Thyroid gland (tissue), 4 donors: ENCODE measurements around the gene FBLN5. TPM values are rescaled to one million over a fixed set of nuclear protein-coding genes. Genes with fewer than 3 reads are reported as not detected.
A peak's percentile ranks its signal among the peaks of the same experiment; 100 is the strongest.
"Not testable (repeated sequence)": the region's sequence is repeated elsewhere in the genome, so short reads cannot be mapped to it uniquely, and the experiment has no call there.

Experiments
- DNase-seq, 2 donors: peaks; one replicate each; pipeline ENCODE4 v3.0.0-alpha.2; 2019
- H3K27ac ChIP-seq, 3 donors: fragments of 200-600 bp; sonication (generic); 1 replicate in 2 of 3; 2 replicates in 1 of 3; pipeline ENCODE4 v1.5.1; 2016 to 2019; ENCODE audit warnings: mild to moderate bottlenecking in 1 of 3, moderate library complexity in 1 of 3
- H3K27me3 ChIP-seq: fragments of 200-600 bp; sonication (generic); one replicate; pipeline ENCODE4 v1.5.1; 2019
- H3K36me3 ChIP-seq, 2 donors: fragments of 200-600 bp; sonication (generic); one replicate each; pipeline ENCODE4 v1.5.1; 2016 to 2019
- H3K4me1 ChIP-seq, 2 donors: fragments of 200-600 bp; sonication (generic); one replicate each; pipeline ENCODE4 v1.5.1; 2017 to 2019
- H3K4me3 ChIP-seq, 3 donors: fragments of 200-600 bp; sonication (generic); replicated peaks in 1 of 3; 1 replicate in 2 of 3; 2 replicates in 1 of 3; pipeline ENCODE4 v1.5.1; 2016; ENCODE audit warnings: mild to moderate bottlenecking in 1 of 3
- H3K9me3 ChIP-seq: fragments of 200-600 bp; sonication (generic); one replicate; pipeline ENCODE4 v1.5.1; 2017
- POLR2A ChIP-seq, 2 donors: fragments of 450-650 bp; IDR thresholded peaks; one replicate each; pipeline ENCODE4 v1.6.1; 2017; ENCODE audit warnings: antibody characterized with exemption in 2 of 2, mild to moderate bottlenecking in 2 of 2, moderate library complexity in 1 of 2
- WGBS, 2 donors: methylation state at CpG; one replicate each; pipeline ENCODE4 v1.1.5; 2017; 5-methylcytosine and 5-hydroxymethylcytosine counted together
- intact Hi-C: fragments of 100-400 bp; cut with DNase I; formaldehyde crosslinking; loops from one replicate; pipeline ENCODE4 v1.15.1; 2023
- total RNA-seq, 4 donors: library from RNA; depleted of rRNA; stranded (reverse); fragments of >200 nt; gene quantifications; one replicate each; pipeline ENCODE4 v1.2.3, GENCODE V29; 2016
- TF ChIP-seq, protein P1 (sequence below), 6 experiments: fragments of 200-600 bp in 3 of 6; fragments of 450-650 bp in 3 of 6; sonication (generic) in 3 of 6; IDR thresholded peaks; one replicate each; pipeline ENCODE4 v1.5.1; 2016 to 2019; ENCODE audit warnings: antibody characterized with exemption in 6 of 6, mild to moderate bottlenecking in 2 of 6, inconsistent platforms in 1 of 6, moderate library complexity in 1 of 6

Gene FBLN5
- total RNA-seq, 4 donors from 2014 or later: 71.5 to 110 (median 86.4) TPM

DNA sequence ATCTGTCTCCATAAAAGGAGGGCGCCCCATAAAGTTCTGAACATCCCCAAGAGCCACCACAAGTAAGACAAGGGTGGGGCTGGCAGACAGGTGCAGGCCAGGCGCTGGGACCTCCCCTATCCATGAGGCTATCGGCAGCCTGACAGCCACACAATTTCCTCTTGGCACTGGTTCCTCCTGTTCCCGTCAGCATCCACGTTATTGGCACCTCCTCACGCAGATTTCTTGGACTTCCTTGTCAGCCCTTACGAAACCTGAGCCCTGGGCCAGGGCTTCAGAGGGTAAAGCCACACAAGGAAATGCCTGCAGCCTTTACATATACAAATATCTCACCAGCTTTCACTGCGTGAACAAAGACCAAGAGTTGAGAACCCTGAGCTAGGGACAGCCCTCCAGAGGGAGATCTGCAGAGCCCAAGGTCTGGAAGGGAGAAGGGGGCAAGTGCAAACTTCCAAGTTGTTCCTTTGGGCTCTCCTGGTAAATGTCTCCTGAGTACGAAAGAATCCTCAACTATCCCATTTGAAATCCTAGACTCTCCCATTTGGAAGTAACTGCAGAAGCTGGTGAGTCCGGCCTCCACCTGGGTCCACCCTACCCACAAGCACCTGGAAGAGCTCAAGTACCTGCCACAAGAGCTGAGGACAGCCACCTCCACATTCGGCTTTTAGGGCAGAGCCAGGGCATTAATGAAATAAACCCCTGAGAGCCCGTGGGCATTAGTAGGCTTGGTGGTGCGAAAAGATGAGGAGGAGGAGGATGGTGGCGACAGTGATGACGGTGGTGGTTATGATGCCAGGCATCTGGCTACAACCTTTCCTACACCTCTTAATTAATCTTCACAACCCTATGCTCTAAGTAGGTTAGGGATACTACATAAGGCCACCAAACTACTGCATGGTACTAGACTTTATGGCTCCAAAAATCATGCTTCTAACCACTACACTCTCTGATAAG is 74.7 kb downstream of the FBLN5 start:
- H3K4me3 ChIP-seq: no peak overlapping the region
- H3K4me1 ChIP-seq: peaks cover 15 to 24% of the 10 kb centered on the region in 2 donors
- no peaks in the 10 kb centered on the region for H3K36me3 ChIP-seq
- peak overlapping the region in 2 of 3 donors; percentile 35 to 41 for H3K27ac ChIP-seq
- TF ChIP-seq, protein P1, sequence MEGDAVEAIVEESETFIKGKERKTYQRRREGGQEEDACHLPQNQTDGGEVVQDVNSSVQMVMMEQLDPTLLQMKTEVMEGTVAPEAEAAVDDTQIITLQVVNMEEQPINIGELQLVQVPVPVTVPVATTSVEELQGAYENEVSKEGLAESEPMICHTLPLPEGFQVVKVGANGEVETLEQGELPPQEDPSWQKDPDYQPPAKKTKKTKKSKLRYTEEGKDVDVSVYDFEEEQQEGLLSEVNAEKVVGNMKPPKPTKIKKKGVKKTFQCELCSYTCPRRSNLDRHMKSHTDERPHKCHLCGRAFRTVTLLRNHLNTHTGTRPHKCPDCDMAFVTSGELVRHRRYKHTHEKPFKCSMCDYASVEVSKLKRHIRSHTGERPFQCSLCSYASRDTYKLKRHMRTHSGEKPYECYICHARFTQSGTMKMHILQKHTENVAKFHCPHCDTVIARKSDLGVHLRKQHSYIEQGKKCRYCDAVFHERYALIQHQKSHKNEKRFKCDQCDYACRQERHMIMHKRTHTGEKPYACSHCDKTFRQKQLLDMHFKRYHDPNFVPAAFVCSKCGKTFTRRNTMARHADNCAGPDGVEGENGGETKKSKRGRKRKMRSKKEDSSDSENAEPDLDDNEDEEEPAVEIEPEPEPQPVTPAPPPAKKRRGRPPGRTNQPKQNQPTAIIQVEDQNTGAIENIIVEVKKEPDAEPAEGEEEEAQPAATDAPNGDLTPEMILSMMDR (IDR thresholded peaks at IDR 0.05): no peak
- TF ChIP-seq POLR2A (IDR thresholded peaks at IDR 0.05): no peak
- no peaks in the 10 kb centered on the region for H3K9me3 ChIP-seq
- H3K27me3 ChIP-seq: no peaks in the 10 kb centered on the region
- WGBS, 2 donors: 78 to 79% methylated on average over 15 of the region's 15 CpGs
- intact Hi-C loops: no loop called here
- peak; percentile 40 for DNase-seq

DNA sequence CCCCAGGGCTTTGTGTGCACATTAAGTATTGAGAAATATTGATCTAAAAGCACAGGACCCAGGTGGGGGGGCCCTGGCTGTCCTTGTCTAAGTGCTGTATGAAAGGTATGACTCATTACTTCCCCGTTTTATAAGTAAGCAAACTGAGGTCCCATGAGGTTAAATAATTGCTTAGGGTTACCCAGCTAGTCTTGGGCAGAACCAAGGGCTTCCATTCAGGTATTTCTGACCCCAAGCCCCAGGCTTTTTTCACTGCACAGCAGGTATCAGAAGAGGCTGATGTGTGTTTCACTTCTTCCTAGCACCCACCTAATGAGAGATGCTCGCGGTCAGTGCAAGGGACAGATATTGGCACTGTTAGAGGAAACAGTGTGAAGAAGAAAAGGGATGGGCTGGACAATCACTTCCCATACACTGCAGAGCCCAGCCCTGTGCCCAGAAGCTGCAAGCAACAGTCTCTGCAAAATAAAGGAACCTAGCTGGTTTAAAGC is 75.4 kb downstream of the FBLN5 start:
- TF ChIP-seq POLR2A (IDR thresholded peaks at IDR 0.05): no peak
- TF ChIP-seq, protein P1 (IDR thresholded peaks at IDR 0.05): no peak
- Histone ChIP-seq H3K27me3 (no peaks in the 10 kb centered on the region), H3K36me3 (no peaks in the 10 kb centered on the region), H3K4me1 (peaks cover 15 to 24% of the 10 kb centered on the region in 2 donors), H3K27ac (peak overlapping the region; percentile 33 to 41 (median 35)), H3K9me3 (no peaks in the 10 kb centered on the region), H3K4me3 (no peak overlapping the region)
- intact Hi-C loops: no loop called here
- 60 to 84% methylated on average over 3 of the region's 3 CpGs for WGBS, 2 donors
- no peak for DNase-seq

- intact Hi-C loops, H3K9me3 ChIP-seq, DNase-seq, H3K27me3 ChIP-seq, H3K4me3 ChIP-seq, H3K36me3 ChIP-seq: not testable (repeated sequence)
- 73 to 98% methylated on average over 4 of the region's 4 CpGs for WGBS, 2 donors
- Histone ChIP-seq H3K4me1 (peaks cover 15 to 24% of the 10 kb centered on the region in 2 donors), H3K27ac (peak overlapping the region in 1 of 3 donors; percentile 35)
These were observed 76.1 kb downstream of the FBLN5 start for GRCh38 chr14:91871401-91871800.

GRCh38 chr14:91870890-91871289 is 76.6 kb downstream of the FBLN5 start:
- Histone ChIP-seq H3K4me3 (no peak overlapping the region), H3K36me3 (no peaks in the 10 kb centered on the region), H3K4me1 (peaks cover 15 to 24% of the 10 kb centered on the region in 2 donors), H3K9me3 (no peaks in the 10 kb centered on the region), H3K27ac (no peak overlapping the region), H3K27me3 (no peaks in the 10 kb centered on the region)
- 71 to 76% methylated on average over 2 of the region's 2 CpGs for WGBS, 2 donors
- DNase-seq: no peak
- TF ChIP-seq POLR2A (IDR thresholded peaks at IDR 0.05): no peak
- TF ChIP-seq, protein P1 (IDR thresholded peaks at IDR 0.05): no peak
- intact Hi-C loops: no loop called here

- Histone ChIP-seq H3K4me3 (no peak overlapping the region), H3K27ac (no peak overlapping the region), H3K27me3 (no peaks in the 10 kb centered on the region), H3K36me3 (no peaks in the 10 kb centered on the region), H3K9me3 (no peaks in the 10 kb centered on the region), H3K4me1 (peaks cover 15 to 24% of the 10 kb centered on the region in 2 donors)
- 62 to 86% methylated on average over 13 to 16 of the region's 16 CpGs for WGBS, 2 donors
- intact Hi-C loops: no loop called here
- no peak for TF ChIP-seq POLR2A (IDR thresholded peaks at IDR 0.05)
- TF ChIP-seq, protein P1 (IDR thresholded peaks at IDR 0.05): no peak
- no peak for DNase-seq
These were observed 77.5 kb downstream of the FBLN5 start for GRCh38 chr14:91870001-91870400.
